ENCODE measurements around the gene PBXIP1.

Gene PBXIP1

GRCh38 chr1:154972517-154973343 is 16.8 kb upstream of the PBXIP1 start:
- DNase-seq: peak; percentile 57

- no peak for DNase-seq
Measured at GRCh38 chr1:154972213-154972516, 16.3 kb upstream of the PBXIP1 start.

GRCh38 chr1:154971341-154971998 is 15.6 kb upstream of the PBXIP1 start:
- no peak for DNase-seq

- DNase-seq: peak; percentile 62
Measured at GRCh38 chr1:154970631-154971340, 14.9 kb upstream of the PBXIP1 start, which contains the start of gene SHC1. Gene SHC1, minus strand, starts transcription at chr1:154970747. Its CDS starts 221 bp downstream, at chr1:154970526.

GRCh38 chr1:154969860-154970452 is 14.1 kb upstream of the PBXIP1 start:
- DNase-seq: no peak

GRCh38 chr1:154969246-154969645 is 13.3 kb upstream of the PBXIP1 start:
- DNase-seq: no peak

- DNase-seq: no peak
Measured at GRCh38 chr1:154968731-154969130, 12.8 kb upstream of the PBXIP1 start.

GRCh38 chr1:154967331-154967950 is 11.5 kb upstream of the PBXIP1 start:
- DNase-seq: no peak

GRCh38 chr1:154966111-154966510 is 10.2 kb upstream of the PBXIP1 start:
- DNase-seq: no peak

- DNase-seq: no peak
Measured at GRCh38 chr1:154964359-154964758, 8.5 kb upstream of the PBXIP1 start.

GRCh38 chr1:154963643-154964042 is 7.7 kb upstream of the PBXIP1 start:
- no peak for DNase-seq

GRCh38 chr1:154962795-154963330 is 7.0 kb upstream of the PBXIP1 start:
- DNase-seq: no peak

- no peak for DNase-seq
Measured at GRCh38 chr1:154962156-154962749, 6.4 kb upstream of the PBXIP1 start.

GRCh38 chr1:154961207-154962155 is 5.6 kb upstream of the PBXIP1 start, which contains the start of gene PYGO2:
Gene PYGO2, minus strand, starts transcription at chr1:154961782. Its CDS starts 206 bp downstream, at chr1:154961576.
- peak; percentile 64 for DNase-seq

GRCh38 chr1:154960446-154961136 is 4.7 kb upstream of the PBXIP1 start:
- no peak for DNase-seq

GRCh38 chr1:154959426-154959780 is 3.5 kb upstream of the PBXIP1 start:
- DNase-seq: no peak

GRCh38 chr1:154958681-154959425 is 3.0 kb upstream of the PBXIP1 start:
- DNase-seq: no peak

GRCh38 chr1:154958036-154958435 is 2.1 kb upstream of the PBXIP1 start:
- DNase-seq: no peak

GRCh38 chr1:154957091-154957657 is 1.3 kb upstream of the PBXIP1 start:
- no peak for DNase-seq
